Measurements from ENCODE around the gene CCDC197.

The CCDC197 gene

GRCh38 chr14:94038921-94039629 is 42.0 kb downstream of the CCDC197 start:
- Histone ChIP-seq H3K27me3 (ENCODE audit: control insufficient read depth in 5 of 5, insufficient read depth in 4 of 5, low read length in 5 of 5) (no peaks in the 10 kb centered on the region), H3K9ac (ENCODE audit: low read length in 5 of 5) (no peak overlapping the region), H3K9me3 (ENCODE audit: control insufficient read depth in 5 of 5, low read length in 5 of 5) (no peaks in the 10 kb centered on the region), H3K36me3 (ENCODE audit: control insufficient read depth in 5 of 5, insufficient read depth in 5 of 5, low read length in 5 of 5) (peaks cover 0 to 9% (median 6%) of the 10 kb centered on the region in 5 donors), H3K27ac (ENCODE audit: low read depth, low read length) (no peak overlapping the region), H3K4me1 (ENCODE audit: control insufficient read depth in 5 of 5, insufficient read depth in 5 of 5, low read length in 5 of 5) (peaks cover 4 to 21% (median 14%) of the 10 kb centered on the region in 5 donors), H3K4me3 (ENCODE audit: low read depth in 1 of 5, low read length in 5 of 5) (no peak overlapping the region)

DNA sequence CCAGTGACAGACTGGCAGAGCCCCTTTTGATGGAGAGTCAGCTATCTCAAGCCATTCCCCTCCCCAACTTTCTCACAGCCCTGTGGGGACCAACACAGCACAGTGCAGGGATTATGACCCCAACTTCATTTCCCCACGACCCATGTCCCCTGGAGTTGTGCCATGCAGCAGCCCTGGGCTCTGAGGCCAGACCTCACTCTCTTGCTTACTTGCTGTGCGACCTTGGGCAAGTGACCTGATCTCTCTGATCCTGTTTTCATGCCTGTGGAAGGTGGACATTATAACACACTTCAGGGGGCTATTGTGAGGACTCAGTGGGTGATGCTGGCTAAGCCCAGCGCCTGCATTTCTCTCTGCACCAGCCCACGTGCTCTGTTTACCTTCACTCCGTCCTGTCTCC is 43.1 kb downstream of the CCDC197 start:
- Histone ChIP-seq H3K9me3 (ENCODE audit: control insufficient read depth in 5 of 5, low read length in 5 of 5) (no peaks in the 10 kb centered on the region), H3K4me3 (ENCODE audit: low read depth in 1 of 5, low read length in 5 of 5) (no peak overlapping the region), H3K27me3 (ENCODE audit: control insufficient read depth in 5 of 5, insufficient read depth in 4 of 5, low read length in 5 of 5) (no peaks in the 10 kb centered on the region), H3K27ac (ENCODE audit: low read depth, low read length) (no peak overlapping the region), H3K4me1 (ENCODE audit: control insufficient read depth in 5 of 5, insufficient read depth in 5 of 5, low read length in 5 of 5) (peaks cover 4 to 21% (median 14%) of the 10 kb centered on the region in 5 donors), H3K36me3 (ENCODE audit: control insufficient read depth in 5 of 5, insufficient read depth in 5 of 5, low read length in 5 of 5) (peaks cover 0 to 21% (median 17%) of the 10 kb centered on the region in 5 donors), H3K9ac (ENCODE audit: low read length in 5 of 5) (no peak overlapping the region)

DNA sequence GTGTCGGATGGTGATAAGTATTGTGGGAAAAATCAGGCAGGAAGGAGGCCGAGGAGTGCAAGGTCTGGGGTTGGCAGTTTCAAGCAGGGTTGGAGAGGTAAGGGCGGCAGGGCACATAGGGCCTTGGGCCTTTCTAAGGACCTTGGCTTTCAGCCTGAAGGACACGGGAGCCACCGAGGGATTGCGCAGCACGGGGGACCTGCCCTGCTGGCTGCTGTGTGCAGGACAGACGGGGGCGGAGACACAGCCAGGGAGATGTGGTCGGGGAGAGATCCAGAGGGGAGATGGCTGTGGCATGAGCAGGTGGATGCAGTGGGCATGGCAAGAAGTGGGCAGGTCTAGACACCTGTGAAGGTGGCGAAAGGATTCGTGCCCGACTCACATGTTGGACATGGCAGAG is 43.7 kb downstream of the CCDC197 start:
- H3K4me1 ChIP-seq (ENCODE audit: control insufficient read depth in 5 of 5, insufficient read depth in 5 of 5, low read length in 5 of 5), result peaks cover 4 to 21% (median 14%) of the 10 kb centered on the region in 5 donors
- H3K4me3 ChIP-seq (ENCODE audit: low read depth in 1 of 5, low read length in 5 of 5), result no peak overlapping the region
- no peaks in the 10 kb centered on the region for H3K27me3 ChIP-seq (ENCODE audit: control insufficient read depth in 5 of 5, insufficient read depth in 4 of 5, low read length in 5 of 5)
- H3K36me3 ChIP-seq (ENCODE audit: control insufficient read depth in 5 of 5, insufficient read depth in 5 of 5, low read length in 5 of 5), result peaks cover 0 to 26% (median 23%) of the 10 kb centered on the region in 5 donors
- H3K9me3 ChIP-seq (ENCODE audit: control insufficient read depth in 5 of 5, low read length in 5 of 5), result no peaks in the 10 kb centered on the region
- H3K27ac ChIP-seq (ENCODE audit: low read depth, low read length), result no peak overlapping the region
- H3K9ac ChIP-seq (ENCODE audit: low read length in 5 of 5), result no peak overlapping the region

- Histone ChIP-seq H3K36me3 (ENCODE audit: control insufficient read depth in 5 of 5, insufficient read depth in 5 of 5, low read length in 5 of 5) (peaks cover 0 to 36% (median 28%) of the 10 kb centered on the region in 5 donors), H3K27ac (ENCODE audit: low read depth, low read length) (no peak overlapping the region), H3K4me1 (ENCODE audit: control insufficient read depth in 5 of 5, insufficient read depth in 5 of 5, low read length in 5 of 5) (peaks cover 4 to 21% (median 14%) of the 10 kb centered on the region in 5 donors), H3K9me3 (ENCODE audit: control insufficient read depth in 5 of 5, low read length in 5 of 5) (no peaks in the 10 kb centered on the region), H3K9ac (ENCODE audit: low read length in 5 of 5) (no peak overlapping the region), H3K27me3 (ENCODE audit: control insufficient read depth in 5 of 5, insufficient read depth in 4 of 5, low read length in 5 of 5) (no peaks in the 10 kb centered on the region), H3K4me3 (ENCODE audit: low read depth in 1 of 5, low read length in 5 of 5) (no peak overlapping the region)
Measured at GRCh38 chr14:94041551-94042346, 44.6 kb downstream of the CCDC197 start.

- H3K27me3 ChIP-seq (ENCODE audit: control insufficient read depth in 5 of 5, insufficient read depth in 4 of 5, low read length in 5 of 5), result no peaks in the 10 kb centered on the region
- no peak overlapping the region for H3K27ac ChIP-seq (ENCODE audit: low read depth, low read length)
- H3K36me3 ChIP-seq (ENCODE audit: control insufficient read depth in 5 of 5, insufficient read depth in 5 of 5, low read length in 5 of 5), result peaks cover 0 to 44% (median 36%) of the 10 kb centered on the region in 5 donors
- no peak overlapping the region for H3K9ac ChIP-seq (ENCODE audit: low read length in 5 of 5)
- H3K9me3 ChIP-seq (ENCODE audit: control insufficient read depth in 5 of 5, low read length in 5 of 5), result no peaks in the 10 kb centered on the region
- peaks cover 4 to 21% (median 14%) of the 10 kb centered on the region in 5 donors for H3K4me1 ChIP-seq (ENCODE audit: control insufficient read depth in 5 of 5, insufficient read depth in 5 of 5, low read length in 5 of 5)
- H3K4me3 ChIP-seq (ENCODE audit: low read depth in 1 of 5, low read length in 5 of 5), result no peak overlapping the region
Measured at GRCh38 chr14:94042433-94043091, 45.5 kb downstream of the CCDC197 start.

DNA sequence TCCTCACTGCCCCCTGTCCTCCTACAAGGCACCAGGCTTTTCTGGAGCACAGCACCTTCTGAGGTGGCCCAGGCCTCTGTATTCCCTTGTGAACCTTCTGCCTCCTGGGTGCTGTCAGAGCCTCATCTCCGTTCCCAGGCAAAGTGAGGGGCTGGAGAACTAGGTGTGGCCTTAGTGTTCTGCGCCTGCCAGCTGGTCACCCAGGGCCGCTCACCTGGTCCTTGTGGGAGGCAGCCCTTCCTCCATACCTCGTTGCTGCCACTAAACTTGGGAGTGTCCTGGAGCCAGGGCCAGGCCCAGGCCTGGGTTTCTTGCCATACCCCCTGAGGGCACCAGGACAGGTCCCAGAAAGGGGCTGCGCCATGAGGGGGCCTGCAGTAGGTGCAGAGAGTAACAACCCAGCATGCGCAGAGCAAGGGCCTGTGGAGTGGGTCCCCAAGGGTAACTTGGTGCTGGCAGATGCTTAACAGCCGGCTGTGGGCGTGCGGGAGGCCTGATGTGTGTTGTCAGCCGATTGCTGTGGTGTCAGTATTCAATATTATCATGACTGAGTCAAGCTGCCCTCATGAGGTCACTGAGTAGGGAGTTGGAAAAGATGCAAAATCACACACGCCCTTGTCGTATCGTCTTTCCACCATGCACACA is 46.1 kb downstream of the CCDC197 start:
- Histone ChIP-seq H3K4me3 (ENCODE audit: low read depth in 1 of 5, low read length in 5 of 5) (no peak overlapping the region), H3K4me1 (ENCODE audit: control insufficient read depth in 5 of 5, insufficient read depth in 5 of 5, low read length in 5 of 5) (peaks cover 4 to 21% (median 14%) of the 10 kb centered on the region in 5 donors), H3K9ac (ENCODE audit: low read length in 5 of 5) (no peak overlapping the region), H3K27ac (ENCODE audit: low read depth, low read length) (no peak overlapping the region), H3K9me3 (ENCODE audit: control insufficient read depth in 5 of 5, low read length in 5 of 5) (no peaks in the 10 kb centered on the region), H3K27me3 (ENCODE audit: control insufficient read depth in 5 of 5, insufficient read depth in 4 of 5, low read length in 5 of 5) (no peaks in the 10 kb centered on the region), H3K36me3 (ENCODE audit: control insufficient read depth in 5 of 5, insufficient read depth in 5 of 5, low read length in 5 of 5) (peaks cover 1 to 51% (median 42%) of the 10 kb centered on the region in 5 donors)

DNA sequence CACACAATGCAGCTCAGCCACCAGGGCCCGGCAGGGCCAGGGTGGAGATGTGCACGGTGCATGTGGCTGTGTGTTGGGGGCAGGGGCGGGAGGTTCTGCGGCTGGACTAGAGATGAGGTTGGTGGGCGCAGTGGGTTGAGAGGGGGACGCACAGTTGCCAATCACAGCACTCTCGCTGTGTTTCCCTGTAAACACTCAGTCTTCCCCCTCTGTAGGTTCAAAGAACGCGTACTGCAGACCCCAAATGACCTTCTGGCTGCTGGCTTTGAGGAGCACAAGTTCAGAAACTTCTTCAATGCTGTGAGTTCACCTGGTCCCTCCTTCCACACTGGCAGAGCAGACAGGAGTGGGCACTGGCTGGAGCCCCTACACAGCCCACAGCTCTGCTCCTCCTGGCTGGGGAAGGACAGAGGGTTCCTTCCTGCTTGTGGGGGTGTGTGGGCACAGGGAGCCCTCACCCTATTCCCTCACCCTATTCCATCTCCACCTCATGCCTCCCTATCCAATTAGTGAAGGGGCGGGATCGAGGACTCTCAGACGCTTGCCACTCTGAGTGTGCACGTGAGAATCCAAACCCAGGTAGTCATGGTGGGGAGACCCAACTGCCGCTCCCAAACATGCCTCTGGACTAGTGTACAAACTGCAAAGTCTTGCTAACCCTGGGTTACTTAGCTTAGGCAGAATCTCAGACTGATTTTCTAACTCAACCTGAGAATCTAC is 46.8 kb downstream of the CCDC197 start:
- H3K9me3 ChIP-seq (ENCODE audit: control insufficient read depth in 5 of 5, low read length in 5 of 5), result no peaks in the 10 kb centered on the region
- no peaks in the 10 kb centered on the region for H3K27me3 ChIP-seq (ENCODE audit: control insufficient read depth in 5 of 5, insufficient read depth in 4 of 5, low read length in 5 of 5)
- H3K4me3 ChIP-seq (ENCODE audit: low read depth in 1 of 5, low read length in 5 of 5), result no peak overlapping the region
- H3K27ac ChIP-seq (ENCODE audit: low read depth, low read length), result no peak overlapping the region
- H3K9ac ChIP-seq (ENCODE audit: low read length in 5 of 5), result no peak overlapping the region
- H3K4me1 ChIP-seq (ENCODE audit: control insufficient read depth in 5 of 5, insufficient read depth in 5 of 5, low read length in 5 of 5), result peaks cover 4 to 21% (median 14%) of the 10 kb centered on the region in 5 donors
- peaks cover 3 to 57% (median 49%) of the 10 kb centered on the region in 5 donors for H3K36me3 ChIP-seq (ENCODE audit: control insufficient read depth in 5 of 5, insufficient read depth in 5 of 5, low read length in 5 of 5)

DNA sequence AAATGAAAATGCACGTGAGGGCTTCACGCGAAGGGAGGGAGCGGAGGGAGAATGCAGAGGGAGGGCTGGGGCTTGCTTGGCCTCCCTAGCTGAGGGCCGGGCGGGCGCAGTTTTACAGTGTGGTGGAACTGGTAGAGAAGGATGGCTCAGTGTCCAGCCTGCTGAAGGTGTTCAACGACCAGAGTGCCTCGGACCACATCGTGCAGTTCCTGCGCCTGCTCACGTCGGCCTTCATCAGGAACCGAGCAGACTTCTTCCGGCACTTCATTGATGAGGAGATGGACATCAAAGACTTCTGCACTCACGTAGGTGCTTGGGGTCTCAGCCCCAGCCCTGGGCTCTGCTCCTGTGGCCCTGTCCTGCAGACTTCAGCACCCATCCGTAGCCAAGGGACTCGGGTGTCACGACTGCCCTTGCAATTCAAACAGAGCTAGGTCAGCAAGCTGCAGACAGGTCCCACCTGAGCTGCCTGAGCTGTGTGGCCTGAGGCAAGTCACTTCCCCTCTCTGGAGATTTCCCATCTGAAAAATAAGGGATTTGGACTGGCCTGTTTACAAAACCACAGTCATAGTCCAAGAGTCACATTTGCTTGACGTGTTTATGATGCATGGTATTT is 47.5 kb downstream of the CCDC197 start:
- Histone ChIP-seq H3K9me3 (ENCODE audit: control insufficient read depth in 5 of 5, low read length in 5 of 5) (no peaks in the 10 kb centered on the region), H3K9ac (ENCODE audit: low read length in 5 of 5) (no peak overlapping the region), H3K27ac (ENCODE audit: low read depth, low read length) (no peak overlapping the region), H3K27me3 (ENCODE audit: control insufficient read depth in 5 of 5, insufficient read depth in 4 of 5, low read length in 5 of 5) (no peaks in the 10 kb centered on the region), H3K4me1 (ENCODE audit: control insufficient read depth in 5 of 5, insufficient read depth in 5 of 5, low read length in 5 of 5) (peaks cover 4 to 21% (median 14%) of the 10 kb centered on the region in 5 donors), H3K4me3 (ENCODE audit: low read depth in 1 of 5, low read length in 5 of 5) (no peak overlapping the region), H3K36me3 (ENCODE audit: control insufficient read depth in 5 of 5, insufficient read depth in 5 of 5, low read length in 5 of 5) (peaks cover 3 to 64% (median 55%) of the 10 kb centered on the region in 5 donors)

- Histone ChIP-seq H3K9me3 (ENCODE audit: control insufficient read depth in 5 of 5, low read length in 5 of 5) (no peaks in the 10 kb centered on the region), H3K4me3 (ENCODE audit: low read depth in 1 of 5, low read length in 5 of 5) (no peak overlapping the region), H3K9ac (ENCODE audit: low read length in 5 of 5) (no peak overlapping the region), H3K4me1 (ENCODE audit: control insufficient read depth in 5 of 5, insufficient read depth in 5 of 5, low read length in 5 of 5) (peaks cover 4 to 24% (median 14%) of the 10 kb centered on the region in 5 donors), H3K27ac (ENCODE audit: low read depth, low read length) (no peak overlapping the region), H3K27me3 (ENCODE audit: control insufficient read depth in 5 of 5, insufficient read depth in 4 of 5, low read length in 5 of 5) (no peaks in the 10 kb centered on the region), H3K36me3 (ENCODE audit: control insufficient read depth in 5 of 5, insufficient read depth in 5 of 5, low read length in 5 of 5) (peaks cover 7 to 69% (median 61%) of the 10 kb centered on the region in 5 donors)
Measured at GRCh38 chr14:94045101-94045500, 48.0 kb downstream of the CCDC197 start.

All from subcutaneous abdominal adipose tissue (tissue), 5 donors.